Raji (cell line): ENCODE data around the gene SLC22A23.

Experiments
- POLR2A ChIP-seq: IDR thresholded peaks from 2 replicates; pipeline ENCODE4 v1.6.1; 2011; ENCODE audit warnings: low read depth, low read length, control low read depth; ENCODE audit not compliant: insufficient read depth

Gene SLC22A23

DNA sequence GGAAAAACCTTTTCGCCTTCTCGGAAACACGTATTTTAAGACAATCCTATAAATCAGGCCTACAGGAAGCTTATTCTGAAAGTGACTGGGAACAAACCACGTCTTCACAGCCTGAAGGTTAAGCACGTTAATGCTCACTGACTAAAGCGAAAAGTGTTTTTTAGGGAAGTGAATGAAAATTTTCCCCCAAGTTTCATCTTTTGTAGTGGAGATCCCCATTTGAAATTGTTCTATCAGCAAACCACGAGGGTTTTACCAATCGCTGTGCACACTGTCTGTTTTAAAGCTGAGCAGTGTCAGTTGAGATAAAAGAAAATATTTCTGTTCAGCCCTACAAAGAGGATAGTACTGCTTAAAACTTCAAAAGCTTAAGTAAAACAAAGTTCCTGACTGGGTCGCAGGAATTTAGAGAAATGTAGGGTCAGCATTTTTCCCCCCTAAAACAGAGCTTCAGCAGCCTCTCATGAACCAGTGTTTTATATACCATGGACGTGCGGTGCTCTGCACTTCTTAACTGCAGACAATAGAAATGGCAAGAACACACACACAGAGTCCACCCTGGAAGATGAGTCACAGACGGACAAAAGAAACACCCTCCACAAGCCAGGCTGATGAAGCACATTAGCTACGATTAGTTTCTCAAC lies 34.9 kb downstream of the SLC22A23 start:
- no peak for TF ChIP-seq POLR2A

DNA sequence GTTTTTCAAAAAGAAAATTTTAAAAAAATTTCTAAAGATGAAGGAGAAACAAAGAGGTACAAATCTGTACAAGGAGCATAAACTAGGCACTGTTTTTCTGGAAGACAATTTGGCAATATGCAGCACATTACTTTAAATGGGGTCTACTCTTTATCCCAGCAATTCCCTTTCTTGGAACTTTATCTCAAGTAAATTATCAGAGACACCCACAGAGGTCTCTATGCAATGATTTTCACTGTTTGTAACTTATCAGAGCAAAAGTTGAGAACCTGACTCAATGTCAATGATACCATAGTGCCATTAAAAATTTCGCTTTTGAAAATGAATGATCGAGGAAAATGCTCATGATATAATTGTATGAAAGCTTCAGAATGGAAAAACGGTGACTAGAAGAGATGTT lies 35.7 kb downstream of the SLC22A23 start:
- TF ChIP-seq POLR2A, result no peak

DNA sequence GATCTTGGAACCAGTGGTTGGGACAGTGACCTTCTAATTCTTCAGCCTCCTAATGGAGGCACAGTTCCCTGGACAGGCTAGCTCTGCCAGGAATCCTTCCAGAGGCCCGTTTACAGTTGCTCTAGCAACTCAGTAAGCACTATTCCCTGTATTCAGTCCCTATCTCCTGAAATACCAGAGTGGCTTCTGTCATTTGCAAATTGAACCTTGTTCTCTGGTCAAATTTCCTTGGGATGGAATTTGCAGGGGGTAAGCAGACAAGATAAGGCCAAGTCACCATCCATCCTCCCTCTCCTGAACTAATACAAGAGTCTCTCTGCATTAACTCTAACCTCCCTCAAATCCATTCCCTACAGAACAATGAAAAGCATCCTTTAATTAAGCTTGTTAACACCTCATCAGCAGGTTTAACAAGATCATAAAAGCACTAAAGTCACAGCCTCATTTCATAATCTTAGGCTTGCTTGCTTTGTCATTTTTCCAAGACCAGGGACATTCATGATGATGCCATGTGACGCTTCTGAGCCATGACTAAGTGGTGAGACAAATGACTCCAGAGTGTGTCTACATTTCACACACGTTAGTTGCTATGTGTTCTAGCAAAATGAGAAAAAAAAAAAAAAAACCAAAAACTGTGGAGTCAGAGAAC lies 37.1 kb downstream of the SLC22A23 start:
- no peak for TF ChIP-seq POLR2A

DNA sequence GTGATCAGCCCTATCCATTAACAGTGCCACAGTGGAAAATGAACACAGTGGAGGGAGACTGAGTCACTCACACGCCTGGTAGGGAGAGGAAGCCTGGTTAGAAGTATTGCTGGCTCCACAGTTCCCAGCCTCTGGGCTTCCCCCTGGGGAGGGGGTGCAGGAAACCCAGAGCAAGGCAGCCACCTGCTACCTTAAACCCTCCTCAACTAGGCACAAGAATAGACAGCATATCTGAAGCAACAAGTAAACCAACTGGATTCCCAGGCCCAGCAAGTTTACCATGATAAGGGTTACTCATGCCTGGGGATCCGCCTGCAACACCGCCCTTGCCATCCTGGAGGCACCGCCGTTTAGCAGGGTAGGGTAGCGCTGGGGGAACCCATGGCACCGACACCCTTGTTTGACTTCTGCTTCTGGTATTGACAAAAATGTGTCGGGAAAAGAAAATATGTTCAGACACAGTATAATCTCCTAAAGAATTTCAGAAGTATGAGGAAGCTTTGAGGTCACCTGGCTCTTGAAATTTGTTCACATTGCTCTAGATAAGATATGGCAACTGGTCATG lies 38.3 kb downstream of the SLC22A23 start:
- TF ChIP-seq POLR2A, result no peak

DNA sequence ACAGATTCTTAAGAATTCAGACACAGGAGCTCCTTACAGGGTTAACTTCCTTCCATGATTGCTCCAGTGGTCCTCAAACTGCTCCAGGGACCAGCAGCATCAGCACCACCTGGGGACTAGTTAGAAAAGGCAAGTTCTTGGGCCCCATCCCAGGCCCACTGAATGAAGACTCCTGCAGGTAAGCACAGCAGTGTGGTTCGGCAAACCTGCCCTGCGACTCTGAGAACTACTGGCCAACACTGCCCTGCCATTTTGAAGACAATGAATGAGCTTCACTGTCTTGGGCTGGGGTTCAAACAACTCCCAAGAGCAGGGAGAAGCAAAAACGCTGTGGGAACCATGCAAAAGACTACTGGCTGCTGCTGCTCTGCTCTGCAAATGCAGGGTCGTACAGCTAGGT lies 39.4 kb downstream of the SLC22A23 start:
- TF ChIP-seq POLR2A, result no peak

DNA sequence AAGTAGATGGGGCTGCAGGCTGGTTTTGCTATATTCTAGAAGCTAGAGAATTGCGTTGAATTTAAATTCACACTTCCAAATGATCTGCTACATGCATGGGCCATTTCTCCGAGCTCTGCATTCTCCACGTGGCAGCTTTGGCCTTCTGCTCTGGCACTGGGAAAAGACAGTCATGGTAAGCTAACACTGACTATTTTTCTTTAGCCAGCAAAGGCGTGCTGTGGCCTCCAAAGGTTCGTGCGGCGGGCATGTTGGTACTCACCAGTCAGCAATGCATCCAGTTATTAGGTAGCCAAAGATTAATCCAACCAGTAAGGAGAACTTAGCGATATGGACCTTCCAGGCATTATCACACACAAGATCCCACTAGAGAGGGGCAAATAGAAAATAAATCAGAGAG lies 41.4 kb downstream of the SLC22A23 start:
- TF ChIP-seq POLR2A, result no peak

DNA sequence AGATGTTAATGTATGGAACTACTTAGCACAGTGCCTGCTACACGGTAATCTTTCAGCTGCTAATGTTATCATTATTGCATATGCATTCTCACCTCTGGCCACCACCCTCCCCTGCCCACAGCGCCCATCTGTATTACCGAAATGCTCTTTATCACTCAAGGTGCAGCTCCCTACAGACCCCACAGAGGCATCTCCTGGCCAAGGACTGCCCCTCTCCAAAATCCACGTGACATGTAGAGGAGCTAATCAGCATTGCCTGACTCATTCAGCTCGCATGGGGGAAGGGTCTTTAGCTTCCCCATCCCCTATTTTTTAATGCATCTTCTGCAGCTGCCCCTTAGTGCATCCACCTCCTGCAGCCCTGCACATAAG lies 41.8 kb downstream of the SLC22A23 start:
- no peak for TF ChIP-seq POLR2A

DNA sequence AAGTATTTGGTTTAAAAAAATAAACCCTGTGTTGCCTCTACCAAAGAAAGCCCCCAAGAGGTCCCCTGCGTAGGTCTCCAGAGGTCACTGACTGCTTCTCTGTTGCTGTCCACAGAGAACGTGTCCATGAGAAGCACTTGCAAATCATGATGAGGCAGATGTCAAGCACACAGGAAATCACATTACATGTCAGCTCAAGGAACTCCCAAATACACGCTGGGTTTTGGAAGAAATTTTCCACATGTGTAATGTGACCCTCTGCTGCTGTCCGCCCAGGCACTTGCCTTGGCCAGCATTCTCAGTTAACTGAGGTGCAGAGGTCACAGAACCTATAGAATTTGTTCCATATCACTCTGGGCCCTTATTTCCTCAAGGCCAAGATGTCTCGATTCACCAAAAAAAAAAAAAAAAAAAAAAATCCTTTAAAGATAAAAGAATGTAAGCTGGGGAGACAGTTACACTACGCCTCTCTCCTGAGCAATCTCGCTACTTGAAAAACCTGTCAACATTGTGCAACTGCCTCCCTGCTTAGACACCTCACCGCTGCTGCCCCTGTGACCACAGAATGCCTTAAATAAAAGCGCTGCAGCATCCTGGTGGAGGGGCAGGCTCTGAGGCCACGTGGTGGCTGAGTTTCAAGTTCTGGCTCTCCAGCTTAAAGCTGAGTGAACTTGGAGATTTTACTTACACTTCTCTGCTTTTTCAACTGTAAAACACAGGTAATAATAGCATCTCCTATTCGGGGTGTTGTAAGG lies 42.3 kb downstream of the SLC22A23 start:
- TF ChIP-seq POLR2A, result no peak

DNA sequence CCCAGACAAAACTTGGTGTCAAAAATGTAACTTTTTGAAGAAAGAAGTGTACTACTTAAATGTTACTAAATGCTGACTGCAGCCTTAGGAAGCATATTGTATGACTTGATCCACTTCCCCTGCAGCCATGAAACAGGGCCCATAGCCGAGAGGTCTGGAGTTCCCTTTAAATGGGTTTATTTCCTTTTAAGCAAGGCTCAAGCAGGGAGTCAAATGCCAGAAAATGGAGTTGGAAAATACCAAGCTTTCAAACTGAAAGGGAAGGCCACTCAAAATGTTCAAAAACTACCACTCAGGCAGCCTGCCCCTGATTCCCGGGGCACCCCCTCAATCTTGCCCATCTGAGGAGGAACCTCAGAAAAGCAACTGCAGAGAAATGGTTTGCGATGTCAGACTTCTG lies 43.3 kb downstream of the SLC22A23 start:
- TF ChIP-seq POLR2A, result no peak

DNA sequence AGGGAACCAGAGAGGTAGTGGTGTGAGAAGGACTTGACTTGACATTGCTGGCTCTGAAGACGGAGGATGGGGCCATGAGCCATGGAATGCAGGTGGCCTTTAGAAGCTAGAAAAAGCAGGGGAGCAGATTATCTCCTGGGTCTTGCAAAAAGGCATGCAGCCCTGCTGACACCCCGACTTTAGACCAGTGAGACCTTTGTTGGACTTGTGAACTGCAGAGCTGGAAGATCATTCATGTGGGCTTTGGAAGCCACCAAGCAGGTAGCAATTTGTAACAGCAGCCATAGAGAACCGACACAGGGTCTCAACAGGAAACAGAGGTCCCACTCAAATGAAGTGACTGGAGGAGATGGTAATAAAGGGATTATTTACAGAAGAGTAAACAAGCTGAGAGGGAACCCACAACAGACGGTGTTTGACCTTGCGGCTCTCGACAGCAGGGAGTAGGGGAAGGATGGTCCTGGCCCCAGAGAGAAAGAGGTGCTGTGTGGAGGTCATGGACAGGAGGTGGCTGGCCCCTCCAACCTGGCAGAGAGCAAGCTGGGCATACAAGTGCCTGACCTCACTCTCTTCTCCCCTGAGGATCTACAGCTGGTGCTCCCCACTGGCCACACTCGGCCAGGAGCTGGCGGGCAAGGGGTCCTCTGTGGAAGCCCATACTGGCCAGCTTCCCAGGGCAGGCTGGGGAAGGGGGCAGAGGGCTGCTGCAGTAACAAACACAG lies 43.9 kb downstream of the SLC22A23 start:
- TF ChIP-seq POLR2A, result no peak

DNA sequence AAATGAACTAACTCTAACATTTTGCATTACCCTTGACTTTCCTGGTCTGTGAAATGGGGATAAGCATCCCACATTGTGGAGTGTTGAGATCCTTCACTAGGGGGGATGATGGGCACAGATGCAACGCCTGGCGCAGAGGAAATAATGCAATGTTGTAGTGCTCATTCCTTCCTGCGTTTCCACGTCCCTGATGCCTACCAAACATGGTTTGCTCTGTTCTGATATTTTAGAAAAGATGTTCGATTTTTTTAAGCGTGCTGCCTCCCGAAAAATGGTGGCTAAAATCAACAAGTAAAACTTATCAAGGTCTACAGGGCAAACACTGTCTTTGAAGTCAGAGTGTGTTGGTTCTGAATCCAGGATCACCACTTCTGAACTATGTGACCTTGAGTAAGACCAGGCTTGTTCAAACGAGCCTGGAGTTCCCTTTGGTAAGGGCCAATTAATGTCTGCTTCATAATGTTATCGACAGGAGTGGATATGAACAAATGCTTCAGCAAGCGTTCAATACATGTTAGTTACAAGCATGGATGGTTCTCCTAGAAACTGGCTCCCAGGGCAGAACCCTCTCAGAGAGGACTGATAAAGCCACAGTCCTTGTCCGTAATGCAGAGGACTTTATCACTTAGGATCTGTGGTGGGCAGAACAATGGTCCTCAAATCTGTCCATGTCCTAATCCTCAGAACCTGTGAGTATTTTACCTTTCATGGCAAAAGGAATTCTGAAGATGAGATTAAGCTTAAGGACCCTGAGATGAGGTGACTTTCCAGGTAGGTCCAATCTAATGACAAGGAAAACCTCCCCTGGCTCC lies 44.7 kb downstream of the SLC22A23 start:
- TF ChIP-seq POLR2A, result no peak

DNA sequence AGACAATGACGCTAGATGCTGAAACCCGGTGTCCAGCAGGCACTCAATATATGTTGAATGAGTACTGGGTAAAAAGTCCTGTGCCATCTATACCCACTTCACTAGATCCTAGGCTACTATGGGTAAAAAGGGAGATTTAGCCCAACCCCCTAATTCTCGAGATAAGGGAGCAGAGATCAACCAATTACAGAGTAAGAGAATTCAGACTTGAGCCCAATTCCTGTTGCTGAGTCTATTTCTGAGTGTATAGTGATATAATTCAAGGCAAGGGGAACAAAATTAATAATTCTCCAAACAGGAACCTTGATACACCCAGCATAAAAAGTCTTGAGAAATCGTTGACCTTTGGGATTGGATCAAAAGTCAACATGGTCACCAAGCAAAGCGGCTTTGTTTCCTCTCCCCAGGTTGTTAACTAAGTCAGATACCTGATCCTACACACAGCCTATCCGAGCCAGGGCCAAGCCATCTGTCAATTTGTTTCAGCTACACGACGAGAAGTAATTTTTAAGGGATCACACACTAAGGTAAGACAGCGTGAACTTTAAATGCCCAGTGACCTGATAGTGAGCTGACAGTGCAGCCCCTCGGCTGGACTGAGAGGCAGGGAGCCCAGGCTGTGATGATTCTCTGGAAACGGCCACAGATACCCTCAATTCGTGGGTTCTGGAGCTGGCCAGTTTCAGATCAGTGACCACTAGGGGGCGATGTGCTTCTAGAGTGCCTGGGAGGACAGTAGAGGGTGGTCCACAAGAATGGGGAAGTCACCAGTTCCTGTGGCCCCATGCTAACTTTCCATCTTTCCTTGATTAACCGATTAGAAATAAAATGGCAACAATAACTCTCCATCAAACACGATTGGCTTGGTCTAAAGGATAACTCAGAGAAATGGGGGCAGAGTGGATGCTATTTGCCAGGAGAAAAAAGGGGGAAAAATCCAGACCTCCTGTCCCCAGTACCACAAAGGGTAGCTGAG lies 46.2 kb downstream of the SLC22A23 start:
- no peak for TF ChIP-seq POLR2A

DNA sequence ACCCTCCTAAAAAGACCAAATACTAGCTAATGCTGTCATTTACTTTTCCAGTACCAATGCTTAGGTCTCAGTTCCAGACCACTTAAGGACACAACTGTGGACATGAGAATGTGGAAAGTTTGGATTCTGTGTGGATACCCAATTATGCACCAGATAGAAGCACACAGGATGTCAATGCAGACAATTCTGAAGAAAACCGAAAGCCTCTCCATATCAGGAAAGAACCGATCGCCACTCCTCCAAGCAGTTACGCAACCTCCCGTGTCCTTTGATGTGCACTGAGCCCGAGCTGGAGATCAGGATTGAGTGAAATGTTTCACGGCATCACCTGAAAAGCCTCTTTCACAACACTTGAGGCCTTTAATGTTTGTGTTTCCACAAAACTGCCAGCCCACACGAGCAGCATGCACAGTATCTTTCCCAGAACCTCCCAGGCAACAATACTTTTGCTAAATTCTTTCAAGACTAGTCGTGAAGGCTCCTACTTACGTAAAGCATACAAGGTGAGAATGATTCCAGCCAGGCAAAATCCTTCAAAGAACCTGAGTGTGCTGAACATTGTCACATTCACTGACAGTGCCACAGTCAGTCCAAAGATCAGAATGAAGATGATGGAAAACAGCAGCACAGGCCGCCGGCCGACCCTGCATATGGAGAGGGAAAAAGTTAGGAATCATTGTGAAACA lies 47.0 kb downstream of the SLC22A23 start:
- no peak for TF ChIP-seq POLR2A
